ENCODE data around the gene LSM12. TPM values are rescaled to one million over a fixed set of nuclear protein-coding genes. Genes with fewer than 3 reads are reported as not detected.

The LSM12 gene
- polyA plus RNA-seq, 1 experiment = 57.5 TPM

DNA sequence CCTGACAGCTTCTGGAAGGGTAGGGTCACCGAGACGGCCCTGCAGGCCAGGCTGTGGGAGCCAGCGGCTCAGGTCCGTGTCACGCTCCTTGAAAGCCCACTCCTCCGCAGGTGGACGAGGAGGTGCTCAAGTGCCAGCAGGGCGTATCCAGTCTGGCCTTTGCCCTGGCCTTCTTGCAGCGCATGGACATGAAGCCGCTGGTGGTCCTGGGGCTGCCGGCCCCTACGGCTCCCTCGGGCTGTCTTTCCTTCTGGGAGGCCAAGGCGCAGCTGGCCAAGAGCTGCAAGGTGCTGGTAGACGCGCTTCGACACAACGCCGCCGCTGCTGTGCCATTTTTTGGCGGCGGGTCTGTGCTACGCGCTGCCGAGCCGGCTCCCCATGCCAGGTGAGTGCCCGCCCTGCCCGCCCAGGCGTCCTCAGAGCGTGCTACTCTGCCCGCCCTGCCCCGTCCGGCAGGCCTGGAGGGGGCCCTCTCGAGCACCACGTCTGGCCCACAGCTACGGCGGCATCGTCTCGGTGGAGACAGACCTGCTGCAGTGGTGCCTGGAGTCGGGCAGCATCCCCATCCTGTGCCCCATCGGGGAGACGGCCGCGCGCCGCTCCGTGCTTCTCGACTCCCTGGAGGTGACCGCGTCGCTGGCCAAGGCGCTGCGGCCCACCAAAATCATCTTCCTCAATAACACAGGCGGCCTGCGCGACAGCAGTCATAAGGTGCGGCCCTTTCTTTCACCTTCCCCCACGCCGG lies 60.8 kb downstream of the LSM12 start:
- ChIA-PET POLR2A (interaction anchor here (0.6 to 0.8 kb wide), 2 partner anchors 20 to 38 kb away, joined by 3 to 7 read pairs; no protein-coding TSS in a partner anchor), CTCF (interaction anchor here (0.6 to 1.0 kb wide), 3 partner anchors 28 to 61 kb away, joined by 3 to 5 read pairs (median 5); no protein-coding TSS in a partner anchor)
- Histone ChIP-seq H3K9me3 (ENCODE audit: control insufficient read depth, insufficient read depth, low read length) (peaks cover 4% of the 10 kb centered on the region; the same call in 1 of the 2 replicates), H3K27ac (ENCODE audit: low read depth, low read length) (peak overlapping the region; percentile 57), H3K4me3 (ENCODE audit: low read depth, low read length) (peak overlapping the region; percentile 55), H3K27me3 (ENCODE audit: control insufficient read depth, insufficient read depth, low read length) (peaks cover 9% of the 10 kb centered on the region)
- no peak for DNase-seq (ENCODE audit: low read depth, low spot score)
- TF ChIP-seq, protein P1, sequence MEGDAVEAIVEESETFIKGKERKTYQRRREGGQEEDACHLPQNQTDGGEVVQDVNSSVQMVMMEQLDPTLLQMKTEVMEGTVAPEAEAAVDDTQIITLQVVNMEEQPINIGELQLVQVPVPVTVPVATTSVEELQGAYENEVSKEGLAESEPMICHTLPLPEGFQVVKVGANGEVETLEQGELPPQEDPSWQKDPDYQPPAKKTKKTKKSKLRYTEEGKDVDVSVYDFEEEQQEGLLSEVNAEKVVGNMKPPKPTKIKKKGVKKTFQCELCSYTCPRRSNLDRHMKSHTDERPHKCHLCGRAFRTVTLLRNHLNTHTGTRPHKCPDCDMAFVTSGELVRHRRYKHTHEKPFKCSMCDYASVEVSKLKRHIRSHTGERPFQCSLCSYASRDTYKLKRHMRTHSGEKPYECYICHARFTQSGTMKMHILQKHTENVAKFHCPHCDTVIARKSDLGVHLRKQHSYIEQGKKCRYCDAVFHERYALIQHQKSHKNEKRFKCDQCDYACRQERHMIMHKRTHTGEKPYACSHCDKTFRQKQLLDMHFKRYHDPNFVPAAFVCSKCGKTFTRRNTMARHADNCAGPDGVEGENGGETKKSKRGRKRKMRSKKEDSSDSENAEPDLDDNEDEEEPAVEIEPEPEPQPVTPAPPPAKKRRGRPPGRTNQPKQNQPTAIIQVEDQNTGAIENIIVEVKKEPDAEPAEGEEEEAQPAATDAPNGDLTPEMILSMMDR (IDR thresholded peaks at IDR 0.05; ENCODE audit: low read depth, low read length) = peak; percentile 7; the same call in 1 of the 2 replicates

DNA sequence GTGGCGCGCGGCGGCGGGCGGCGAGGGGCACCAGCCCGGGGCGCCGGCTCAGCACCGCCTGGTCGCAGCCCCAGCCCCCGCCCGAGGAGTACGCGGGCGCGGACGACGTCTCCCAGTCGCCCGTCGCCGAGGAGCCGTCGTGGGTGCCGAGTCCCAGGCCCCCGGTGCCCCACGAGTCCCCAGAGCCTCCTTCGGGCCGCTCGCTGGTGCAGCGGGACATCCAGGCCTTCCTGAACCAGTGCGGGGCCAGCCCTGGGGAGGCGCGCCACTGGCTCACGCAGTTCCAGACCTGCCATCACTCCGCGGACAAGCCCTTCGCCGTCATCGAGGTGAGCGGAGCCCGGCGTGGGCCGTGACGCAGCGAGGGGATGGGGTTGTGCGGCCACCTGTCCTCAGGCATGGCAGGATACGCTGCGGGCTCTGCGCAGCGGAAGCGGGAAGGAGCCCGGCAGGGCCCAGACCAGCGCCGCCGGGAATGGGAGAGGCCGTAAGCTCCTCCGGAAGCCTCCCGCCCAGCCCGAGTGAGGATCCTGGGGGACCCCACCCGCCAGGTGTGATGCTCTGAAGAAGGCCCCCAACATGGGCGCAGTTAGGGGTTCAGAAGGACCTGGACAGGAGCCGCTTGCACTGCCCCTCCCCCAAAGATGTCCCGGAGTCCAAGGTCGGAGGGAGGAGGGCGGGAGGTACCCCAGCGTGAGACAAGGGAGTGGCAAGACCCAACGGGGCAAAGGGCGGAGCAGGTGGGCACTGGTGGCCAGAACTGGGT lies 61.5 kb downstream of the LSM12 start:
- 0 out of 2 replicates have a peak overlapping the region, but pooled peaks have one; percentile 1 for H3K4me3 ChIP-seq (ENCODE audit: low read depth, low read length)
- CTCF ChIA-PET = interaction anchor here (0.6 to 1.5 kb wide), 2 partner anchors 37 to 61 kb away, joined by 5 to 6 read pairs; no protein-coding TSS in a partner anchor
- POLR2A ChIA-PET = no interaction called here

DNA sequence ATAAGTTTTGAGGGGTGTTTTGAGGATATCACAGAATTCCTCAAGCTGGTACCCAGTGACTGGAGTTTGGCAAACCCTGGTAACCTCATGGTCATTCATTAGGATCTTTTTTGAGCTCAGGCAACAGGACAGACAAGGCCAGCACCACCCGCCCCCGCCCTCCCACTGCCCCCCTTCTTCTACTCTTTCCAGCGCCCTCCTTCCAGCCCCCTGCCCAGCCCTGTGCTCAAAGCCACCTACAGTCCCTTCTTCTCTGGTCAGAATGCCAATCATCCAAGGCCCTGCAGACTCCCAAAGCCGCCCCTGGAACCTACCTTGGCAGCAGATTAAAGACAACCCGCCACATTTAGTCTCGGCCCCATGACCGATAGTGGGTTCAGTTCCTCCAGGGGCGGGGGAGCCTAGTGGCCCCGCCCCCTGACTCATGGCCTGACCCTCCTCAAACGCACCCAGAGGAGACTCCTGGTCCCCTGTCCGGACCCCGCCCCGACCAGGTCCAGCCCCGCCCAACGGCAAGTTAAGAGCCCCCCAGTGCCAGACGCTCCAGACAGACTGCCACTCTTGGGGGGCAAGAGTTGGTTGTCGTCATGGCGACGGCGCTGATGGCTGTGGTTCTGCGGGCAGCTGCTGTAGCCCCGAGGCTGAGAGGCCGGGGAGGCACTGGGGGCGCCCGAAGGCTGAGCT lies 62.3 kb downstream of the LSM12 start, which contains the start of gene NAGS:
NAGS (plus strand) TSS at position 546 of the 684 bp plus-strand sequence; CDS start at position 588, 42 bp downstream.
- H3K27ac ChIP-seq (ENCODE audit: low read depth, low read length) = no peak within 1 kb of the TSS
- CTCF ChIA-PET = interaction anchor here (0.6 to 1.5 kb wide), 4 partner anchors 60 to 158 kb away, joined by 3 to 7 read pairs (median 4); no protein-coding TSS in a partner anchor
- TF ChIP-seq, protein P1 (IDR thresholded peaks at IDR 0.05; ENCODE audit: low read depth, low read length) = no peak
- H3K27me3 ChIP-seq (ENCODE audit: control insufficient read depth, insufficient read depth, low read length) = peaks cover 9% of the 10 kb centered on the region
- no peak for DNase-seq (ENCODE audit: low read depth, low spot score)
- H3K9me3 ChIP-seq (ENCODE audit: control insufficient read depth, insufficient read depth, low read length) = peaks cover 4% of the 10 kb centered on the region; the same call in 1 of the 2 replicates
- POLR2A ChIA-PET = no interaction called here
- 0 out of 2 replicates have a peak within 1 kb of the TSS, but pooled peaks have one; percentile 1 for H3K4me3 ChIP-seq (ENCODE audit: low read depth, low read length)

More for the DNA sequence above, 61.5 kb downstream of the LSM12 start:
- TF ChIP-seq, protein P1 (IDR thresholded peaks at IDR 0.05; ENCODE audit: low read depth, low read length) = no peak
- Histone ChIP-seq H3K9me3 (ENCODE audit: control insufficient read depth, insufficient read depth, low read length) (peaks cover 4% of the 10 kb centered on the region; the same call in 1 of the 2 replicates), H3K27me3 (ENCODE audit: control insufficient read depth, insufficient read depth, low read length) (peaks cover 9% of the 10 kb centered on the region), H3K27ac (ENCODE audit: low read depth, low read length) (no peak overlapping the region)
- DNase-seq (ENCODE audit: low read depth, low spot score) = no peak

DNA sequence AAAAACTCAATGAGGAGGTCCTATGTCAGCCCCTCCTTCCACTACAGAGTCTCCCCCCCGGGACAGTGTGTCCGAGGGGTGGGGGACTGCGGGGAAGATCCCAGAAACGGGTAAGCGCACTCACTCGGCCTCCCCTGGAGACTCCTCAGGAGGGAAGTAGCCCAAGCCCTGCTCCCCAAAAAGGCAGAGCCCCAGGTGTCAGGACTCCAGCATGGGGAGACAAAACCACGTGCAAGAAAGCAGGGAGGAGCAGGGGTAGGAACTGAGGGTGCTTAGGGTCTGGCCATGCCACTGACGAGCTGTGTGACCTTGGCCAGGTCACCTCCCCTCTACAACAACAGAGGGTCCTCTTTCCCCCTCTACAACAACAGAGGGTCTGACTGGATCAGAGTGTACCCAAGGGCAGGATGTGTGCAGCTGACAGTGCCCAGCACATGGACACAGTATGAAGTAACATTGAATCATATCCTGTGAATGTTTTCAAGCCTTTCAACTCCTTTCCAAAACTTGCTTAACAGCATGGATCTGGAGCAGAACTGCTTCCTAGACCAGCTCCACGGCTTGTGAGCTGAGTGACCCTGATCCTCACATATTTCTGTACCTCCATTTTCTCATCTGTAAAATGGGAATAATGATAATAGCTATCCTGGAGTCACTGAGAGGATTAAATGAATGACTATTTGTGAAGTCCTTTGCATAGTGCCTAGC lies 64.2 kb downstream of the LSM12 start:
- no peak overlapping the region for H3K27ac ChIP-seq (ENCODE audit: low read depth, low read length)
- H3K27me3 ChIP-seq (ENCODE audit: control insufficient read depth, insufficient read depth, low read length) = peaks cover 9% of the 10 kb centered on the region
- TF ChIP-seq, protein P1 (IDR thresholded peaks at IDR 0.05; ENCODE audit: low read depth, low read length) = no peak
- peaks cover 4% of the 10 kb centered on the region; the same call in 1 of the 2 replicates for H3K9me3 ChIP-seq (ENCODE audit: control insufficient read depth, insufficient read depth, low read length)
- POLR2A ChIA-PET = no interaction called here
- peak; percentile 41 for DNase-seq (ENCODE audit: low read depth, low spot score)
- no peak overlapping the region for H3K4me3 ChIP-seq (ENCODE audit: low read depth, low read length)
- CTCF ChIA-PET = interaction anchor here (0.5 to 1.0 kb wide), 3 partner anchors 8 to 112 kb away, joined by 3 to 4 read pairs (median 3); no protein-coding TSS in a partner anchor

Measured in AG04450 (cell line).